H1 (cell line): ENCODE data around the gene GCLC. TPM values are rescaled to one million over a fixed set of nuclear protein-coding genes. Genes with fewer than 3 reads are reported as not detected.

Experiments used
- CTCF ChIA-PET: fragments of 300-600 bp; sonication (Branson Sonifier 250); formaldehyde crosslinking; loops from one replicate; lab custom pipeline; 2021; ENCODE audit not compliant: partially characterized antibody; lab: Charles Lee
- POLR2A ChIA-PET: fragments of 300-600 bp; sonication (Branson Sonifier 250); formaldehyde crosslinking; loops from one replicate; lab custom pipeline; 2021; ENCODE audit warnings: inconsistent platforms; ENCODE audit not compliant: partially characterized antibody; lab: Charles Lee
- DNase-seq, 2 experiments: peaks; one replicate each; pipeline versions ENCODE4 v3.0.0 to v3.0.0-alpha.2; 2010 to 2022; ENCODE audit warnings: low spot score in 2 of 2, low read depth in 1 of 2, mixed read lengths in 1 of 2
- FAIRE-seq: peaks from 2 replicates; lab custom pipeline; 2011; peaks lifted over from hg19 to GRCh38; lab: Jason Lieb, UNC
- H2AFZ ChIP-seq: 2 replicates; pipeline ENCODE4 v1.8.1; 2012; ENCODE audit warnings: low read length, inconsistent platforms
- H2AK5ac ChIP-seq: 2 replicates; pipeline ENCODE4 v1.6.1; 2013; ENCODE audit warnings: low read depth, low read length
- H2BK120ac ChIP-seq: replicated peaks from 2 replicates; pipeline ENCODE3; 2013; ENCODE audit warnings: low read depth, low read length, inconsistent platforms
- H2BK12ac ChIP-seq: 2 replicates; pipeline ENCODE4 v1.6.1; 2013; ENCODE audit warnings: low read depth, low read length
- H2BK15ac ChIP-seq: 2 replicates; pipeline ENCODE4 v1.6.1; 2013; ENCODE audit warnings: low read length
- H2BK20ac ChIP-seq: 2 replicates; pipeline ENCODE4 v1.6.1; 2013; ENCODE audit warnings: low read length
- H2BK5ac ChIP-seq: 2 replicates; pipeline ENCODE4 v1.6.1; 2013; ENCODE audit warnings: low read depth, low read length
- H3K14ac ChIP-seq: 2 replicates; pipeline ENCODE4 v1.6.1; 2013; ENCODE audit warnings: inconsistent platforms; ENCODE audit not compliant: insufficient read length
- H3K18ac ChIP-seq: 2 replicates; pipeline ENCODE4 v1.6.1; 2013; ENCODE audit warnings: low read length; ENCODE audit errors: extremely low read depth
- H3K23ac ChIP-seq: 2 replicates; pipeline ENCODE4 v1.6.1; 2013; ENCODE audit warnings: inconsistent platforms; ENCODE audit not compliant: insufficient read length
- H3K23me2 ChIP-seq: 2 replicates; pipeline ENCODE4 v1.6.1; 2013; ENCODE audit warnings: low read depth, low read length
- H3K27ac ChIP-seq: 2 replicates; pipeline ENCODE4 v1.6.1; 2011; ENCODE audit warnings: low read depth, low read length, inconsistent platforms
- H3K27me3 ChIP-seq, 4 experiments: replicated peaks in 1 of 4; 1 replicate in 1 of 4; 2 replicates in 3 of 4; pipeline versions ENCODE4 v1.6.1 to v1.8.1; 2011 to 2013; ENCODE audit warnings: low read length in 3 of 4, mild to moderate bottlenecking in 3 of 4, inconsistent platforms in 2 of 4, mixed read lengths in 2 of 4, moderate library complexity in 1 of 4; ENCODE audit not compliant: control insufficient read depth in 3 of 4, insufficient read depth in 3 of 4; ENCODE audit errors: extremely low read depth in 1 of 4
- H3K36me3 ChIP-seq, 4 experiments: 2 replicates each; pipeline versions ENCODE4 v1.6.1 to v1.8.1; 2011 to 2013; ENCODE audit warnings: mild to moderate bottlenecking in 4 of 4, low read length in 3 of 4, moderate library complexity in 2 of 4, control low read depth in 1 of 4, inconsistent platforms in 1 of 4; ENCODE audit not compliant: insufficient read depth in 4 of 4, control insufficient read depth in 2 of 4
- H3K4ac ChIP-seq: replicated peaks from 2 replicates; pipeline ENCODE3; 2013; ENCODE audit warnings: low read length, low read depth, mixed read lengths, inconsistent platforms; ENCODE audit not compliant: insufficient read length
- H3K4me1 ChIP-seq, 4 experiments: replicated peaks in 1 of 4; 1 replicate in 1 of 4; 2 replicates in 3 of 4; pipeline versions ENCODE4 v1.6.1 to v1.8.1; 2011 to 2013; ENCODE audit warnings: low read length in 3 of 4, inconsistent platforms in 2 of 4, mixed read lengths in 1 of 4; ENCODE audit not compliant: insufficient read depth in 4 of 4, control insufficient read depth in 3 of 4
- H3K4me2 ChIP-seq, 2 experiments: 2 replicates each; pipeline versions ENCODE4 v1.6.1 to v1.8.1; 2011 to 2013; ENCODE audit warnings: low read depth in 2 of 2, low read length in 2 of 2, control low read depth in 1 of 2, inconsistent platforms in 1 of 2, mild to moderate bottlenecking in 1 of 2; ENCODE audit not compliant: insufficient read depth in 1 of 2
- H3K4me3 ChIP-seq, 4 experiments: fragments of 200-600, 300-600 bp in 1 of 4; sonication (generic), shearing (Covaris generic), sonication (Bioruptor Twin) in 1 of 4; 2 replicates each; pipeline versions ENCODE4 v1.5.1 to v1.8.1; 2011 to 2016; ENCODE audit warnings: low read length in 4 of 4, low read depth in 3 of 4, control low read depth in 2 of 4, inconsistent platforms in 2 of 4, mild to moderate bottlenecking in 2 of 4, mixed read lengths in 1 of 4, moderate library complexity in 1 of 4; ENCODE audit not compliant: insufficient read depth in 2 of 4; ENCODE audit errors: extremely low read depth in 1 of 4
- H3K56ac ChIP-seq: replicated peaks from 2 replicates; pipeline ENCODE3; 2013; ENCODE audit warnings: low read depth, mild to moderate bottlenecking, mixed read lengths, low read length, inconsistent platforms; ENCODE audit not compliant: insufficient read length
- H3K79me1 ChIP-seq: 2 replicates; pipeline ENCODE4 v1.6.1; 2013; ENCODE audit warnings: low read depth, low read length, control low read depth
- H3K79me2 ChIP-seq, 2 experiments: 2 replicates each; pipeline versions ENCODE4 v1.6.1 to v1.8.1; 2012 to 2013; ENCODE audit warnings: low read length in 2 of 2, mild to moderate bottlenecking in 2 of 2, inconsistent platforms in 1 of 2; ENCODE audit not compliant: insufficient read depth in 2 of 2, control insufficient read depth in 1 of 2
- H3K9ac ChIP-seq, 4 experiments: replicated peaks in 1 of 4; 1 replicate in 1 of 4; 2 replicates in 3 of 4; pipeline versions ENCODE4 v1.6.1 to v1.8.1; 2011 to 2013; ENCODE audit warnings: low read depth in 3 of 4, low read length in 3 of 4, control low read depth in 2 of 4, mild to moderate bottlenecking in 2 of 4, moderate library complexity in 2 of 4, inconsistent platforms in 1 of 4; ENCODE audit errors: extremely low read depth in 1 of 4
- H3K9me3 ChIP-seq, 2 experiments: 2 replicates each; pipeline versions ENCODE4 v1.6.1 to v1.8.1; 2012 to 2013; ENCODE audit warnings: mild to moderate bottlenecking in 2 of 2, moderate library complexity in 2 of 2, control low read depth in 1 of 2, inconsistent platforms in 1 of 2, low read depth in 1 of 2, low read length in 1 of 2, mixed read lengths in 1 of 2; ENCODE audit not compliant: insufficient read depth in 2 of 2
- H4K20me1 ChIP-seq, 2 experiments: replicated peaks in 1 of 2; 2 replicates each; pipeline versions ENCODE3 to v1.8.1; 2011 to 2013; ENCODE audit warnings: inconsistent platforms in 2 of 2, low read length in 2 of 2, mild to moderate bottlenecking in 1 of 2; ENCODE audit not compliant: insufficient read depth in 2 of 2, control insufficient read depth in 1 of 2
- H4K5ac ChIP-seq: 2 replicates; pipeline ENCODE4 v1.6.1; 2013; ENCODE audit warnings: low read length, low read depth, mixed read lengths, inconsistent platforms; ENCODE audit not compliant: insufficient read length
- H4K8ac ChIP-seq: 2 replicates; pipeline ENCODE4 v1.8.0; 2013; ENCODE audit warnings: mild to moderate bottlenecking, moderate library complexity, low read length, inconsistent platforms; ENCODE audit not compliant: insufficient read depth; ENCODE audit errors: extremely low read depth
- H4K91ac ChIP-seq: replicated peaks from 2 replicates; pipeline ENCODE3; 2013; ENCODE audit warnings: low read length, mixed read lengths, inconsistent platforms; ENCODE audit not compliant: insufficient read length
- BCL11A ChIP-seq, 2 experiments: IDR thresholded peaks; one replicate each; pipeline ENCODE4 v1.6.1; 2011; ENCODE audit warnings: low read depth in 2 of 2, low read length in 2 of 2, mild to moderate bottlenecking in 2 of 2
- WGBS, 2 experiments: shearing (Covaris generic) in 1 of 2; methylation state at CpG; one replicate each; pipeline versions ENCODE4 v1.1.6 to v1.1.7; 2013 to 2015; ENCODE audit warnings: low lambda C conversion rate in 2 of 2, mixed read lengths in 2 of 2, inconsistent platforms in 1 of 2, low coverage in 1 of 2, missing lambda C conversion rate in 1 of 2; ENCODE audit not compliant: insufficient replicate concordance in 2 of 2, insufficient coverage in 1 of 2, insufficient read length in 1 of 2; ENCODE audit errors: extremely low coverage in 1 of 2, missing lambda C conversion rate in 1 of 2; 5-methylcytosine and 5-hydroxymethylcytosine counted together
- polyA plus RNA-seq, 7 experiments: library from polyadenylated mRNA; depleted of rRNA in 3 of 7; stranded (reverse) in 5 of 7; unstranded in 2 of 7; fragments of >200 nt in 5 of 7; fragments of 200-250 nt in 2 of 7; gene quantifications; 1 replicate in 5 of 7; 2 replicates in 1 of 7; 4 replicates in 1 of 7; pipeline versions ENCODE4 v1.2.1 to v1.2.3, GENCODE V29; 2011 to 2013; ENCODE audit warnings: missing spikeins in 2 of 7, mixed read lengths in 2 of 7
- total RNA-seq: library from RNA; stranded (reverse); fragmentation: NEBNext Ultra II Directional; extraction: Animal tissue kit (Norgen Biotek cat#: 25700); gene quantifications from 2 replicates; pipeline ENCODE4 v1.2.1, GENCODE V29; 2021

Gene GCLC
- total and polyA plus RNA-seq, 2 of the 8 experiments (the other 6 are each of a cell fraction or from before 2014, with no cell fraction given), result 15.8 to 54.0 TPM

DNA sequence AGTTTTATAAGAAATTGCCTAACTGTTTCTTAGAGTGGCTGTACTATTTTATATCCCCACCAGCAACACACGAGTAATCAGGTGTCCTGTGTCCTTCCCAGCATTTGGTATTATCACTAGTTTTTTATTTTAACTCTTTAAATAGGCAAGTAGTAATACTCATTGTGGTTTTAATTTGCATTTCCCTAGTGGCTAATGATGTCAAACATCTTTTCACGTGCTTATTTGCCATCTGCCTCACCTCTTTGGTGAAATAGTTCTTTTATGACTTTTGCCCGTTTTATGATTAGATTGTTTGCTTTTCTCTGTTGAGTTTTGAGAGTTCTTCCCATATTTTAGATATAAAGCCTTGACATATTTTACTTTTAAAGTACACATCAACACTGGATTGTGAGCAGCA is 57.8 kb downstream of the GCLC start:
- no peaks in the 10 kb centered on the region for H3K27me3 ChIP-seq
- H3K4me2 ChIP-seq, result no peak overlapping the region
- no peaks in the 10 kb centered on the region for H3K9me3 ChIP-seq
- no peaks in the 10 kb centered on the region for H3K79me2 ChIP-seq
- ChIA-PET CTCF (interaction anchor here (0.9 to 1.0 kb wide), 2 partner anchors 8 to 316 kb away, joined by 4 to 5 read pairs; no protein-coding TSS in a partner anchor), POLR2A (no interaction called here)
- no peaks in the 10 kb centered on the region for H3K23me2 ChIP-seq
- no peak overlapping the region for H2BK15ac ChIP-seq
- H4K5ac ChIP-seq, result no peak overlapping the region
- H3K56ac ChIP-seq, result no peak overlapping the region
- no peak overlapping the region for H4K8ac ChIP-seq
- FAIRE-seq (no peak), DNase-seq (no peak)
- H3K79me1 ChIP-seq, result no peaks in the 10 kb centered on the region
- H3K9ac ChIP-seq, result no peak overlapping the region
- no peak overlapping the region for H3K4ac ChIP-seq
- no peak overlapping the region for H2AFZ ChIP-seq
- H2BK20ac ChIP-seq, result no peak overlapping the region
- H3K23ac ChIP-seq, result no peak overlapping the region
- H4K91ac ChIP-seq, result no peak overlapping the region
- no peaks in the 10 kb centered on the region for H3K4me1 ChIP-seq
- no peak overlapping the region for H2AK5ac ChIP-seq
- no peaks in the 10 kb centered on the region for H3K36me3 ChIP-seq
- TF ChIP-seq BCL11A (IDR thresholded peaks at IDR 0.05; ENCODE audit: low read depth in 2 of 2, low read length in 2 of 2), result no peak
- H3K27ac ChIP-seq, result no peak overlapping the region
- H3K4me3 ChIP-seq, result no peak overlapping the region
- no peak overlapping the region for H2BK12ac ChIP-seq
- no peak overlapping the region for H3K14ac ChIP-seq
- H4K20me1 ChIP-seq, result no peaks in the 10 kb centered on the region
- no peak overlapping the region for H3K18ac ChIP-seq
- 81% methylated on average over 3 of the region's 3 CpGs; no CpG with 5 or more reads in 1 of the 2 experiments for WGBS, 2 experiments
- no peak overlapping the region for H2BK120ac ChIP-seq
- H2BK5ac ChIP-seq, result no peak overlapping the region
